LNCAP (cell line): ENCODE results near the gene KCNMA1.

Source experiments
- CTCF ChIP-seq: fragments of 450-650 bp; IDR thresholded peaks from 2 replicates; pipeline ENCODE4 v1.5.1; 2017; ENCODE audit warnings: mild to moderate bottlenecking

The KCNMA1 gene

GRCh38 chr10:77149706-77150105 is 487.9 kb downstream of the KCNMA1 start:
- no peak for TF ChIP-seq CTCF

- TF ChIP-seq CTCF, result no peak
Measured at GRCh38 chr10:77149001-77149400, 488.6 kb downstream of the KCNMA1 start.

GRCh38 chr10:77147871-77148270 is 489.7 kb downstream of the KCNMA1 start:
- TF ChIP-seq CTCF, result no peak

- no peak for TF ChIP-seq CTCF
Measured at GRCh38 chr10:77146712-77147336, 490.8 kb downstream of the KCNMA1 start.

GRCh38 chr10:77144656-77145055 is 493.0 kb downstream of the KCNMA1 start:
- no peak for TF ChIP-seq CTCF

- TF ChIP-seq CTCF, result no peak
Measured at GRCh38 chr10:77139252-77140160, 498.1 kb downstream of the KCNMA1 start.

GRCh38 chr10:77138541-77138940 is 499.1 kb downstream of the KCNMA1 start:
- TF ChIP-seq CTCF, result no peak
